IMR-90 (cell line): ENCODE measurements around the gene SORD. TPM values are rescaled to one million over a fixed set of nuclear protein-coding genes. Genes with fewer than 3 reads are reported as not detected.

Source experiments
- ATAC-seq: fragments of 200-7000 bp; cut with Tn5 transposase; 2 replicates; pipeline ENCODE4 v1.9.1; 2020; ENCODE audit warnings: low read depth, mild to moderate bottlenecking, moderate library complexity
- BruUV-seq: library from RNA; stranded (reverse); fragments of 400-500 nt; replicated peaks from 2 replicates; lab custom pipeline; 2021; lab: Mats Ljungman, UMichigan
- CTCF ChIA-PET: fragments of 300-600 bp; formaldehyde crosslinking; extraction: SDS; loops from one replicate; lab custom pipeline; 2021; ENCODE audit warnings: antibody characterized with exemption; lab: Yijun Ruan, JAX
- POLR2A ChIA-PET: fragments of 300-600 bp; sonication (Branson Sonifier 250); formaldehyde crosslinking; loops from one replicate; lab custom pipeline; 2022; ENCODE audit warnings: antibody characterized with exemption; ENCODE audit not compliant: unreplicated experiment; lab: Charles Lee
- DNase-seq: peaks from one replicate; pipeline ENCODE4 v3.0.0; 2013
- H2AFZ ChIP-seq: replicated peaks from 2 replicates; pipeline ENCODE3; 2013; ENCODE audit warnings: low read length, mild to moderate bottlenecking; ENCODE audit not compliant: poor library complexity
- H2AK5ac ChIP-seq: 2 replicates; pipeline ENCODE4 v1.6.1; 2013; ENCODE audit warnings: low read depth, low read length, inconsistent platforms
- H2AK9ac ChIP-seq: replicated peaks from 2 replicates; pipeline ENCODE3; 2013; ENCODE audit warnings: mild to moderate bottlenecking, low read depth, low read length, moderate library complexity; ENCODE audit not compliant: poor library complexity
- H2BK120ac ChIP-seq: 2 replicates; pipeline ENCODE4 v1.6.1; 2013; ENCODE audit warnings: low read depth, low read length, inconsistent platforms
- H2BK15ac ChIP-seq: 3 replicates; pipeline ENCODE4 v1.6.1; 2013; ENCODE audit warnings: low read depth, low read length, inconsistent platforms
- H2BK20ac ChIP-seq: 2 replicates; pipeline ENCODE4 v1.6.1; 2013; ENCODE audit warnings: low read depth, mild to moderate bottlenecking, inconsistent platforms, low read length, moderate library complexity
- H2BK5ac ChIP-seq: 2 replicates; pipeline ENCODE4 v1.6.1; 2013; ENCODE audit warnings: mild to moderate bottlenecking, low read depth, low read length, inconsistent platforms; ENCODE audit not compliant: poor library complexity, severe bottlenecking
- H3K14ac ChIP-seq: replicated peaks from 2 replicates; pipeline ENCODE4 v1.6.1; 2013; ENCODE audit warnings: low read depth, low read length, inconsistent platforms
- H3K18ac ChIP-seq: 2 replicates; pipeline ENCODE4 v1.6.1; 2013; ENCODE audit warnings: low read depth, low read length, control low read depth
- H3K23ac ChIP-seq: 2 replicates; pipeline ENCODE4 v1.6.1; 2013; ENCODE audit warnings: low read depth, low read length, inconsistent platforms
- H3K27ac ChIP-seq: 2 replicates; pipeline ENCODE4 v1.5.1; 2013; ENCODE audit warnings: mild to moderate bottlenecking, control low read depth, low read length; ENCODE audit not compliant: insufficient read depth
- H3K27me3 ChIP-seq: 2 replicates; pipeline ENCODE4 v1.6.1; 2013; ENCODE audit warnings: low read length; ENCODE audit not compliant: control insufficient read depth, insufficient read depth
- H3K36me3 ChIP-seq: 2 replicates; pipeline ENCODE4 v1.6.1; 2013; ENCODE audit warnings: low read length, mixed read lengths; ENCODE audit not compliant: control insufficient read depth, insufficient read depth
- H3K4ac ChIP-seq: 2 replicates; pipeline ENCODE4 v1.6.1; 2013; ENCODE audit warnings: low read depth, low read length, inconsistent platforms
- H3K4me1 ChIP-seq: 2 replicates; pipeline ENCODE4 v1.6.1; 2013; ENCODE audit warnings: low read length, mixed read lengths; ENCODE audit not compliant: control insufficient read depth, insufficient read depth
- H3K4me2 ChIP-seq: 2 replicates; pipeline ENCODE4 v1.6.1; 2013; ENCODE audit warnings: low read depth, mild to moderate bottlenecking, control low read depth, low read length, moderate library complexity
- H3K4me3 ChIP-seq: 2 replicates; pipeline ENCODE4 v1.5.1; 2013; ENCODE audit warnings: low read depth, mild to moderate bottlenecking, control low read depth, low read length, moderate library complexity; ENCODE audit not compliant: insufficient read depth
- H3K56ac ChIP-seq: 2 replicates; pipeline ENCODE4 v1.6.1; 2013; ENCODE audit warnings: low read length, inconsistent platforms; ENCODE audit not compliant: insufficient read depth; ENCODE audit errors: extremely low read depth
- H3K79me1 ChIP-seq, 2 experiments: 2 replicates each; pipeline ENCODE4 v1.6.1; 2013; ENCODE audit warnings: low read length in 2 of 2, inconsistent platforms in 1 of 2, low read depth in 1 of 2
- H3K9ac ChIP-seq: 2 replicates; pipeline ENCODE4 v1.6.1; 2013; ENCODE audit warnings: low read depth, low read length, control low read depth
- H3K9me1 ChIP-seq: 2 replicates; pipeline ENCODE4 v1.6.1; 2013; ENCODE audit warnings: low read length, inconsistent platforms; ENCODE audit not compliant: insufficient read depth
- H3K9me3 ChIP-seq: 2 replicates; pipeline ENCODE4 v1.6.1; 2013; ENCODE audit warnings: low read length; ENCODE audit not compliant: control insufficient read depth, insufficient read depth
- H4K20me1 ChIP-seq: 2 replicates; pipeline ENCODE4 v1.6.1; 2013; ENCODE audit warnings: low read length, inconsistent platforms; ENCODE audit not compliant: insufficient read depth
- H4K5ac ChIP-seq: 2 replicates; pipeline ENCODE4 v1.6.1; 2013; ENCODE audit warnings: mild to moderate bottlenecking, low read depth, low read length, control low read depth
- H4K8ac ChIP-seq, 2 experiments: 2 replicates each; pipeline ENCODE4 v1.6.1; 2013; ENCODE audit warnings: low read depth in 2 of 2, low read length in 2 of 2, control low read depth in 1 of 2, inconsistent platforms in 1 of 2
- H4K91ac ChIP-seq: 2 replicates; pipeline ENCODE4 v1.6.1; 2013; ENCODE audit warnings: low read depth, low read length, inconsistent platforms; ENCODE audit not compliant: insufficient read depth
- BHLHE40 ChIP-seq: fragments of 150-350 bp; IDR thresholded peaks from 2 replicates; pipeline ENCODE4 v1.6.1; 2016; ENCODE audit warnings: mild to moderate bottlenecking, low read depth, low read length
- CEBPB ChIP-seq: IDR thresholded peaks from 2 replicates; pipeline ENCODE4 v1.6.1; 2012; ENCODE audit warnings: low read depth, low read length, improper control_type of control experiment
- CHD1 ChIP-seq: IDR thresholded peaks from 2 replicates; pipeline ENCODE4 v1.6.1; 2012; ENCODE audit warnings: low read depth, low read length, improper control_type of control experiment
- FOS ChIP-seq: fragments of 150-350 bp; IDR thresholded peaks from 2 replicates; pipeline ENCODE4 v1.6.1; 2016; ENCODE audit warnings: low read depth, low read length
- MAFK ChIP-seq: IDR thresholded peaks from 2 replicates; pipeline ENCODE4 v1.6.1; 2012; ENCODE audit warnings: low read depth, low read length, improper control_type of control experiment
- MAZ ChIP-seq: IDR thresholded peaks from 2 replicates; pipeline ENCODE4 v1.6.1; 2012; ENCODE audit warnings: low read depth, mild to moderate bottlenecking, low read length, improper control_type of control experiment, moderate library complexity, borderline replicate concordance
- MXI1 ChIP-seq: IDR thresholded peaks from 2 replicates; pipeline ENCODE4 v1.6.1; 2012; ENCODE audit warnings: low read depth, mild to moderate bottlenecking, low read length, moderate library complexity, borderline replicate concordance
- NFE2L2 ChIP-seq: fragments of 150-350 bp; IDR thresholded peaks from 2 replicates; pipeline ENCODE4 v1.6.1; 2016; ENCODE audit warnings: low read depth, mild to moderate bottlenecking, low read length
- POLR2A ChIP-seq: IDR thresholded peaks from 2 replicates; pipeline ENCODE4 v1.6.1; 2012; ENCODE audit warnings: mild to moderate bottlenecking, low read depth, low read length
- RAD21 ChIP-seq: IDR thresholded peaks from 2 replicates; pipeline ENCODE4 v1.6.1; 2012; ENCODE audit warnings: low read length, improper control_type of control experiment
- RCOR1 ChIP-seq: IDR thresholded peaks from 2 replicates; pipeline ENCODE4 v1.6.1; 2012; ENCODE audit warnings: mild to moderate bottlenecking, low read length, improper control_type of control experiment; ENCODE audit not compliant: insufficient replicate concordance
- RFX5 ChIP-seq: IDR thresholded peaks from 2 replicates; pipeline ENCODE4 v1.8.0; 2012; ENCODE audit warnings: low read depth, mild to moderate bottlenecking, low read length, moderate library complexity
- SMC3 ChIP-seq: fragments of 150-350 bp; IDR thresholded peaks from 2 replicates; pipeline ENCODE4 v1.6.1; 2016; ENCODE audit warnings: low read depth, mild to moderate bottlenecking, antibody characterized with exemption, low read length, moderate library complexity
- WGBS, 2 experiments: methylation state at CpG; one replicate each; pipeline versions ENCODE4 v1.1.5 to v1.1.7; 2013; ENCODE audit warnings: missing lambda C conversion rate in 2 of 2; ENCODE audit not compliant: insufficient read length in 1 of 2; ENCODE audit errors: extremely low coverage in 2 of 2; 5-methylcytosine and 5-hydroxymethylcytosine counted together
- dilution Hi-C: fragments of 300-500 bp; cut with HindIII; formaldehyde crosslinking; loops from one replicate; pipeline ENCODE4 v1.14.3; 2018; ENCODE audit warnings: low sequenced_read_pairs; ENCODE audit not compliant: unreplicated experiment
- in situ Hi-C: fragments of 300-500 bp; cut with MboI; formaldehyde crosslinking; loops from 3 replicates; pipeline ENCODE4 v1.14.3; 2019; ENCODE audit warnings: low sequenced_read_pairs, inconsistent platforms, mixed read lengths
- intact Hi-C: fragments of 100-400 bp; cut with micrococcal nuclease; formaldehyde crosslinking; loops from 2 replicates; pipeline ENCODE4 v1.10.0; 2022
- polyA plus RNA-seq, 3 experiments: library from polyadenylated mRNA; depleted of rRNA; stranded (reverse); fragments of >200 nt; gene quantifications; 2 replicates each; pipeline ENCODE4 v1.2.3, GENCODE V29; 2012; ENCODE audit warnings: low replicate concordance in 1 of 3
- total RNA-seq: library from RNA; depleted of rRNA; stranded (reverse); fragments of >200 nt; gene quantifications from 2 replicates; pipeline ENCODE4 v1.2.3, GENCODE V29; 2012
- TF ChIP-seq, protein P1 (sequence below): fragments of 150-350 bp; IDR thresholded peaks from 2 replicates; pipeline ENCODE4 v1.6.1; 2016; ENCODE audit warnings: low read depth, mild to moderate bottlenecking, low read length, moderate library complexity, borderline replicate concordance
- TF ChIP-seq, protein P2 (sequence below): conservative IDR thresholded peaks from 2 replicates; pipeline ENCODE4 v1.5.1; 2012; ENCODE audit warnings: mild to moderate bottlenecking, low read depth, low read length, improper control_type of control experiment
- TF ChIP-seq, protein P3 (sequence below): fragments of 150-350 bp; IDR thresholded peaks from 2 replicates; pipeline ENCODE4 v1.6.1; 2017; ENCODE audit warnings: mild to moderate bottlenecking, antibody characterized with exemption, low read length, low read depth

Gene SORD
- total and polyA plus RNA-seq, 2 of the 4 experiments (the other 2 are of a cell fraction): 27.6 to 34.2 TPM

DNA sequence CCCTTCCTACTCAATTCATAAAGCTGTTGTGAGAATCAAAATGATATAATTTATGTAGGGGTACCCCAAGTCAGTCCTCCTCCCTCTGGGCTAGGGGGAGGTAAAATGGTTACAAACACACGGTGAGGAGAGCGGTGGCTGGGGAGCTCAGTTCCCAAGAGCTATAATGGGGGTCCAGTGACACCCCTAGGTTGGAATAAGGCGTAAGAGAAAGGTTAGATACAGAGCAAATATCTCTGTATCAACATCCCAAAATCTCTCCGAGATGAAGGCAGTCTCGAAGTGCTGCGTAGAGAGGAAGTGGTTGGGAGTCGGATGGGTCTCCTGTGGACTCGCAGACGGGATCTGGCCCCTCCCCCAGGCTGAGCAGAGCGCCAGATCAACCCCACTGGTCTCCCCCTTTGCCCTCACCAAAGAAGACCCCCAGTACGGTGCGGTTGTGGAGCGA, 89.2 kb downstream of the SORD start:
- ATAC-seq (no peak), DNase-seq (no peak)
- WGBS, 2 experiments: no CpG with 5 or more reads among the region's 13 CpGs
- Histone ChIP-seq H3K4me2 (no peak overlapping the region; the same call in 1 of the 2 replicates), H2BK20ac (no peak overlapping the region), H3K4me3 (no peak overlapping the region), H3K27ac (no peak overlapping the region), H3K79me1 (no peaks in the 10 kb centered on the region), H3K9me1 (no peaks in the 10 kb centered on the region), H3K23ac (no peak overlapping the region), H2BK5ac (no peak overlapping the region), H4K5ac (no peak overlapping the region), H4K8ac (no peak overlapping the region), H3K4ac (no peak overlapping the region), H3K56ac (no peak overlapping the region), H3K36me3 (no peaks in the 10 kb centered on the region), H2BK15ac (no peak overlapping the region), H3K14ac (no peak overlapping the region), H2AK9ac (no peak overlapping the region), H3K9ac (no peak overlapping the region), H2AK5ac (no peak overlapping the region), H3K18ac (no peak overlapping the region), H2BK120ac (no peak overlapping the region), H3K9me3 (no peaks in the 10 kb centered on the region), H4K20me1 (no peaks in the 10 kb centered on the region), H2AFZ (no peak overlapping the region), H3K27me3 (peaks cover 83% of the 10 kb centered on the region), H3K4me1 (no peaks in the 10 kb centered on the region; the same call in 1 of the 2 replicates), H4K91ac (no peak overlapping the region)
- in situ Hi-C loops: no loop called here
- TF ChIP-seq FOS (no peak), POLR2A (no peak), CHD1 (no peak), MAFK (no peak), MAZ (no peak), NFE2L2 (no peak), BHLHE40 (no peak), RAD21 (no peak), RFX5 (no peak), CEBPB (no peak), SMC3 (no peak), RCOR1 (no peak), MXI1 (no peak)
- TF ChIP-seq, protein P1, sequence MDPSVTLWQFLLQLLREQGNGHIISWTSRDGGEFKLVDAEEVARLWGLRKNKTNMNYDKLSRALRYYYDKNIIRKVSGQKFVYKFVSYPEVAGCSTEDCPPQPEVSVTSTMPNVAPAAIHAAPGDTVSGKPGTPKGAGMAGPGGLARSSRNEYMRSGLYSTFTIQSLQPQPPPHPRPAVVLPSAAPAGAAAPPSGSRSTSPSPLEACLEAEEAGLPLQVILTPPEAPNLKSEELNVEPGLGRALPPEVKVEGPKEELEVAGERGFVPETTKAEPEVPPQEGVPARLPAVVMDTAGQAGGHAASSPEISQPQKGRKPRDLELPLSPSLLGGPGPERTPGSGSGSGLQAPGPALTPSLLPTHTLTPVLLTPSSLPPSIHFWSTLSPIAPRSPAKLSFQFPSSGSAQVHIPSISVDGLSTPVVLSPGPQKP: no peak
- TF ChIP-seq, protein P2, sequence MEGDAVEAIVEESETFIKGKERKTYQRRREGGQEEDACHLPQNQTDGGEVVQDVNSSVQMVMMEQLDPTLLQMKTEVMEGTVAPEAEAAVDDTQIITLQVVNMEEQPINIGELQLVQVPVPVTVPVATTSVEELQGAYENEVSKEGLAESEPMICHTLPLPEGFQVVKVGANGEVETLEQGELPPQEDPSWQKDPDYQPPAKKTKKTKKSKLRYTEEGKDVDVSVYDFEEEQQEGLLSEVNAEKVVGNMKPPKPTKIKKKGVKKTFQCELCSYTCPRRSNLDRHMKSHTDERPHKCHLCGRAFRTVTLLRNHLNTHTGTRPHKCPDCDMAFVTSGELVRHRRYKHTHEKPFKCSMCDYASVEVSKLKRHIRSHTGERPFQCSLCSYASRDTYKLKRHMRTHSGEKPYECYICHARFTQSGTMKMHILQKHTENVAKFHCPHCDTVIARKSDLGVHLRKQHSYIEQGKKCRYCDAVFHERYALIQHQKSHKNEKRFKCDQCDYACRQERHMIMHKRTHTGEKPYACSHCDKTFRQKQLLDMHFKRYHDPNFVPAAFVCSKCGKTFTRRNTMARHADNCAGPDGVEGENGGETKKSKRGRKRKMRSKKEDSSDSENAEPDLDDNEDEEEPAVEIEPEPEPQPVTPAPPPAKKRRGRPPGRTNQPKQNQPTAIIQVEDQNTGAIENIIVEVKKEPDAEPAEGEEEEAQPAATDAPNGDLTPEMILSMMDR: no peak
- TF ChIP-seq, protein P3, sequence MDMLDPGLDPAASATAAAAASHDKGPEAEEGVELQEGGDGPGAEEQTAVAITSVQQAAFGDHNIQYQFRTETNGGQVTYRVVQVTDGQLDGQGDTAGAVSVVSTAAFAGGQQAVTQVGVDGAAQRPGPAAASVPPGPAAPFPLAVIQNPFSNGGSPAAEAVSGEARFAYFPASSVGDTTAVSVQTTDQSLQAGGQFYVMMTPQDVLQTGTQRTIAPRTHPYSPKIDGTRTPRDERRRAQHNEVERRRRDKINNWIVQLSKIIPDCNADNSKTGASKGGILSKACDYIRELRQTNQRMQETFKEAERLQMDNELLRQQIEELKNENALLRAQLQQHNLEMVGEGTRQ: no peak
- intact Hi-C loops: no loop called here
- ChIA-PET POLR2A (no interaction called here), CTCF (no interaction called here)
- no TSS peak for BruUV-seq
- dilution Hi-C loops: no loop called here
